H9 (cell line): ENCODE results near the gene HMCES. TPM values are rescaled to one million over a fixed set of nuclear protein-coding genes. Genes with fewer than 3 reads are reported as not detected.

Experiments used
- DNase-seq: peaks from one replicate; pipeline ENCODE4 v3.0.0-alpha.2; 2017
- H2AFZ ChIP-seq: one replicate; pipeline ENCODE4 v1.6.1; 2013; ENCODE audit warnings: mild to moderate bottlenecking, low read length, control low read depth, moderate library complexity
- H2AK5ac ChIP-seq: 2 replicates; pipeline ENCODE4 v1.6.1; 2013; ENCODE audit warnings: low read length, control low read depth, mixed read lengths; ENCODE audit not compliant: insufficient read length
- H2BK120ac ChIP-seq: one replicate; pipeline ENCODE4 v1.6.1; 2013; ENCODE audit warnings: low read depth, mild to moderate bottlenecking, low read length, control low read depth, inconsistent platforms; ENCODE audit not compliant: poor library complexity, severe bottlenecking
- H2BK12ac ChIP-seq: 2 replicates; pipeline ENCODE4 v1.6.1; 2013; ENCODE audit warnings: low read length, control low read depth, mixed read lengths, low read depth; ENCODE audit not compliant: insufficient read length
- H2BK15ac ChIP-seq: 2 replicates; pipeline ENCODE4 v1.6.1; 2013; ENCODE audit warnings: low read depth, low read length, control low read depth
- H2BK20ac ChIP-seq: one replicate; pipeline ENCODE4 v1.6.1; 2013; ENCODE audit warnings: low read depth, mild to moderate bottlenecking, low read length, control low read depth, inconsistent platforms; ENCODE audit not compliant: poor library complexity, severe bottlenecking
- H2BK5ac ChIP-seq: 2 replicates; pipeline ENCODE4 v1.6.1; 2013; ENCODE audit warnings: low read length, control low read depth, mixed read lengths; ENCODE audit not compliant: insufficient read length
- H3K14ac ChIP-seq: 2 replicates; pipeline ENCODE4 v1.6.1; 2013; ENCODE audit warnings: low read length, control low read depth; ENCODE audit not compliant: insufficient read depth
- H3K18ac ChIP-seq: 2 replicates; pipeline ENCODE4 v1.6.1; 2013; ENCODE audit warnings: low read depth, mild to moderate bottlenecking, mixed read lengths, low read length, control low read depth; ENCODE audit not compliant: insufficient read length
- H3K23ac ChIP-seq: 2 replicates; pipeline ENCODE4 v1.6.1; 2013; ENCODE audit warnings: low read length, control low read depth, mixed read lengths, low read depth; ENCODE audit not compliant: insufficient read length
- H3K23me2 ChIP-seq: 2 replicates; pipeline ENCODE4 v1.6.1; 2013; ENCODE audit warnings: low read depth, mild to moderate bottlenecking, mixed read lengths, low read length, control low read depth; ENCODE audit not compliant: insufficient read length, poor library complexity, severe bottlenecking
- H3K27ac ChIP-seq: 2 replicates; pipeline ENCODE4 v1.5.1; 2013; ENCODE audit warnings: low read length, control low read depth, mixed read lengths, low read depth; ENCODE audit not compliant: insufficient read length
- H3K27me3 ChIP-seq: 2 replicates; pipeline ENCODE4 v1.6.1; 2013; ENCODE audit warnings: low read length, control low read depth, inconsistent platforms; ENCODE audit not compliant: insufficient read depth
- H3K4ac ChIP-seq: 2 replicates; pipeline ENCODE4 v1.6.1; 2013; ENCODE audit warnings: low read depth, mild to moderate bottlenecking, control low read depth, inconsistent platforms, low read length, moderate library complexity
- H3K4me1 ChIP-seq: 2 replicates; pipeline ENCODE4 v1.6.1; 2013; ENCODE audit warnings: low read length, control low read depth, inconsistent platforms; ENCODE audit not compliant: insufficient read depth
- H3K4me2 ChIP-seq: 2 replicates; pipeline ENCODE4 v1.6.1; 2013; ENCODE audit warnings: low read length, control low read depth, mixed read lengths; ENCODE audit not compliant: insufficient read length, insufficient read depth
- H3K56ac ChIP-seq: 2 replicates; pipeline ENCODE4 v1.6.1; 2013; ENCODE audit warnings: low read depth, mild to moderate bottlenecking, mixed read lengths, low read length, control low read depth; ENCODE audit not compliant: insufficient read length
- H3K79me1 ChIP-seq: 2 replicates; pipeline ENCODE4 v1.6.1; 2013; ENCODE audit warnings: low read depth, mild to moderate bottlenecking, moderate library complexity, low read length, control low read depth, inconsistent platforms; ENCODE audit not compliant: insufficient read depth, poor library complexity, severe bottlenecking
- H3K79me2 ChIP-seq: 2 replicates; pipeline ENCODE4 v1.6.1; 2013; ENCODE audit warnings: low read length, control low read depth, inconsistent platforms; ENCODE audit not compliant: insufficient read depth
- H3K9ac ChIP-seq: 2 replicates; pipeline ENCODE4 v1.6.1; 2013; ENCODE audit warnings: low read length, control low read depth, mixed read lengths; ENCODE audit not compliant: insufficient read length; ENCODE audit errors: extremely low read depth
- H3K9me3 ChIP-seq: one replicate; pipeline ENCODE4 v1.6.1; 2013; ENCODE audit warnings: low read depth, low read length, inconsistent platforms; ENCODE audit not compliant: control insufficient read depth
- H3T11ph ChIP-seq: one replicate; pipeline ENCODE4 v1.6.1; 2013; ENCODE audit warnings: mild to moderate bottlenecking, low read length, control low read depth, inconsistent platforms
- H4K20me1 ChIP-seq: one replicate; pipeline ENCODE4 v1.6.1; 2013; ENCODE audit not compliant: control insufficient read depth, insufficient read length, insufficient read depth
- H4K5ac ChIP-seq: 2 replicates; pipeline ENCODE4 v1.6.1; 2013; ENCODE audit warnings: low read depth, mild to moderate bottlenecking, mixed read lengths, low read length, control low read depth; ENCODE audit not compliant: insufficient read length
- H4K8ac ChIP-seq: replicated peaks from 2 replicates; pipeline ENCODE4 v1.6.1; 2013; ENCODE audit warnings: low read length, control low read depth, mixed read lengths, low read depth; ENCODE audit not compliant: insufficient read length
- H4K91ac ChIP-seq: 2 replicates; pipeline ENCODE4 v1.6.1; 2013; ENCODE audit warnings: low read depth, mild to moderate bottlenecking, moderate library complexity, mixed read lengths, low read length, control low read depth; ENCODE audit not compliant: insufficient read length
- H3K27ac Mint-ChIP-seq, 3 experiments: 2 replicates in 2 of 3; 3 replicates in 1 of 3; pipeline ENCODE4 v1.8.0; 2020 to 2021; ENCODE audit warnings: mixed read lengths in 3 of 3, mild to moderate bottlenecking in 1 of 3, moderate library complexity in 1 of 3
- H3K27me3 Mint-ChIP-seq: 2 replicates; pipeline ENCODE4 v1.8.0; 2021; ENCODE audit warnings: low read depth, mild to moderate bottlenecking, moderate library complexity, mixed read lengths
- H3K36me3 Mint-ChIP-seq, 3 experiments: 2 replicates in 2 of 3; 3 replicates in 1 of 3; pipeline ENCODE4 v1.8.0; 2020 to 2021; ENCODE audit warnings: low read depth in 3 of 3, mixed read lengths in 3 of 3; ENCODE audit not compliant: insufficient read depth in 1 of 3
- H3K4me1 Mint-ChIP-seq, 2 experiments: 2 replicates each; pipeline ENCODE4 v1.8.0; 2020; ENCODE audit warnings: mixed read lengths in 2 of 2
- H3K4me3 Mint-ChIP-seq, 2 experiments: 2 replicates in 1 of 2; 3 replicates in 1 of 2; pipeline ENCODE4 v1.8.0; 2020 to 2021; ENCODE audit warnings: mild to moderate bottlenecking in 2 of 2, mixed read lengths in 2 of 2, moderate library complexity in 1 of 2
- H3K9me3 Mint-ChIP-seq, 2 experiments: 2 replicates in 1 of 2; 3 replicates in 1 of 2; pipeline ENCODE4 v1.8.0; 2020; ENCODE audit warnings: mild to moderate bottlenecking in 2 of 2, mixed read lengths in 2 of 2, moderate library complexity in 1 of 2
- WGBS: extraction: QIAGEN DNeasy Blood & Tissue Kit; methylation state at CpG from one replicate; pipeline ENCODE4 v1.1.7; 2013; ENCODE audit warnings: missing lambda C conversion rate, low lambda C conversion rate, mixed read lengths; ENCODE audit not compliant: insufficient read length; ENCODE audit errors: extremely low coverage; 5-methylcytosine and 5-hydroxymethylcytosine counted together
- total RNA-seq: library from RNA; stranded (reverse); gene quantifications from 2 replicates; pipeline ENCODE4 v1.2.1, GENCODE V29; 2021
- TF ChIP-seq, protein P1 (sequence below): fragments of 200-600 bp; sonication (generic); conservative IDR thresholded peaks from 3 replicates; pipeline ENCODE4 v1.8.0; 2021; ENCODE audit warnings: antibody characterized with exemption, mild to moderate bottlenecking

The HMCES gene
- total RNA-seq, 1 experiment from 2014 or later: 52.4 TPM

DNA sequence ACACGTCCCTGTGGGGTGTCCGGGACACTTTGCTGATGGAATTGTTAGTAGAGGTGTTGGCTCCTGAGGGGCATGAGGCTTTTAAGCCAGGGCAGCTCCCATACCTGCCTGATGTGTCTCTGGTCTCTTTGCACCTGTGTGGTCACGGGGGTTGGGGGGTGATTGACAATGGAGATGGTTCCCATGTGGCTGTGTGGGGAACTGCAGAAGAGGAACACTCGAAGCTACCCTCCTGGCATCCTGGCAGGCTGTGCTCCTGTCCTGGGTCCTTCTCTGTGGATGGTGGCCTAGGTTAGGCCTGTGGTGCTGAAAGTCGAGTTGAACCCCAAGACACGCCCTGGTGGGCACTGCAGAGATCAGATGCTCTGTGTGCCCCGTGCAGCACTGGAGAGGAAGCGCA lies 73.4 kb downstream of the HMCES start:
- Histone ChIP-seq H3K27ac (no peak overlapping the region), H2BK20ac (no peak overlapping the region), H2BK15ac (no peak overlapping the region), H3K9ac (no peak overlapping the region), H3K4me1 (0 out of 2 replicates have a peak, but pooled peaks cover 2% of the 10 kb centered on the region), H2BK5ac (no peak overlapping the region), H4K20me1 (no peaks in the 10 kb centered on the region), H3K14ac (no peak overlapping the region), H4K5ac (no peak overlapping the region), H3K9me3 (no peaks in the 10 kb centered on the region), H4K91ac (no peak overlapping the region), H3K23me2 (no peaks in the 10 kb centered on the region), H3K79me1 (no peaks in the 10 kb centered on the region), H3T11ph (no peak overlapping the region), H3K23ac (no peak overlapping the region), H2AK5ac (no peak overlapping the region), H2AFZ (no peak overlapping the region), H3K4me2 (no peak overlapping the region), H3K4ac (no peak overlapping the region), H3K27me3 (no peaks in the 10 kb centered on the region), H2BK12ac (no peak overlapping the region), H3K79me2 (no peaks in the 10 kb centered on the region), H3K56ac (no peak overlapping the region), H3K18ac (no peak overlapping the region), H4K8ac (no peak overlapping the region), H2BK120ac (no peak overlapping the region)
- Mint-ChIP-seq H3K4me1 (peaks cover 7 to 11% of the 10 kb centered on the region in 2 experiments; a peak in 3 of 4 replicates), H3K9me3 (no peaks in the 10 kb centered on the region), H3K36me3 (no peaks in the 10 kb centered on the region), H3K27ac (no peak overlapping the region), H3K27me3 (peaks cover 2% of the 10 kb centered on the region; the same call in 1 of the 2 replicates), H3K4me3 (no peak overlapping the region)
- WGBS: no CpG with 5 or more reads among the region's 8 CpGs
- DNase-seq: peak; percentile 54
- TF ChIP-seq, protein P1, sequence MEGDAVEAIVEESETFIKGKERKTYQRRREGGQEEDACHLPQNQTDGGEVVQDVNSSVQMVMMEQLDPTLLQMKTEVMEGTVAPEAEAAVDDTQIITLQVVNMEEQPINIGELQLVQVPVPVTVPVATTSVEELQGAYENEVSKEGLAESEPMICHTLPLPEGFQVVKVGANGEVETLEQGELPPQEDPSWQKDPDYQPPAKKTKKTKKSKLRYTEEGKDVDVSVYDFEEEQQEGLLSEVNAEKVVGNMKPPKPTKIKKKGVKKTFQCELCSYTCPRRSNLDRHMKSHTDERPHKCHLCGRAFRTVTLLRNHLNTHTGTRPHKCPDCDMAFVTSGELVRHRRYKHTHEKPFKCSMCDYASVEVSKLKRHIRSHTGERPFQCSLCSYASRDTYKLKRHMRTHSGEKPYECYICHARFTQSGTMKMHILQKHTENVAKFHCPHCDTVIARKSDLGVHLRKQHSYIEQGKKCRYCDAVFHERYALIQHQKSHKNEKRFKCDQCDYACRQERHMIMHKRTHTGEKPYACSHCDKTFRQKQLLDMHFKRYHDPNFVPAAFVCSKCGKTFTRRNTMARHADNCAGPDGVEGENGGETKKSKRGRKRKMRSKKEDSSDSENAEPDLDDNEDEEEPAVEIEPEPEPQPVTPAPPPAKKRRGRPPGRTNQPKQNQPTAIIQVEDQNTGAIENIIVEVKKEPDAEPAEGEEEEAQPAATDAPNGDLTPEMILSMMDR: peak; percentile 55
